Chondrocyte (in vitro differentiated cells): ENCODE measurements around the gene LRRC49. TPM values are rescaled to one million over a fixed set of nuclear protein-coding genes. Genes with fewer than 3 reads are reported as not detected.
"Not testable (repeated sequence)": the region's sequence is repeated elsewhere in the genome, so short reads cannot be mapped to it uniquely, and the experiment has no call there.

Source experiments
- DNase-seq: peaks from one replicate; pipeline ENCODE4 v3.0.0; 2021; ENCODE audit warnings: mixed read lengths, low spot score
- H3K27ac Mint-ChIP-seq: one replicate; pipeline ENCODE4 v1.8.0; 2021; ENCODE audit warnings: mild to moderate bottlenecking, moderate library complexity, mixed read lengths; ENCODE audit not compliant: unreplicated experiment
- H3K27me3 Mint-ChIP-seq: 2 replicates; pipeline ENCODE4 v1.8.0; 2021; ENCODE audit warnings: low read depth, mixed read lengths
- H3K36me3 Mint-ChIP-seq: 2 replicates; pipeline ENCODE4 v1.8.0; 2021; ENCODE audit warnings: low read depth, mixed read lengths
- H3K4me1 Mint-ChIP-seq: 2 replicates; pipeline ENCODE4 v1.8.0; 2021; ENCODE audit warnings: low read depth, mild to moderate bottlenecking, mixed read lengths
- H3K4me3 Mint-ChIP-seq: one replicate; pipeline ENCODE4 v1.8.0; 2021; ENCODE audit warnings: mild to moderate bottlenecking, moderate library complexity, mixed read lengths; ENCODE audit not compliant: unreplicated experiment
- H3K9me3 Mint-ChIP-seq: 2 replicates; pipeline ENCODE4 v1.8.0; 2021; ENCODE audit warnings: low read depth, mixed read lengths
- CTCF ChIP-seq: fragments of 200-600 bp; sonication (generic); IDR thresholded peaks from 2 replicates; pipeline ENCODE4 v1.5.0; 2021; ENCODE audit warnings: antibody characterized with exemption, mild to moderate bottlenecking, moderate library complexity
- total RNA-seq: library from RNA; stranded (reverse); gene quantifications from 3 replicates; pipeline ENCODE4 v1.2.1, GENCODE V29; 2021

Gene LRRC49
- total RNA-seq, 1 donor from 2014 or later, result 8.8 TPM

- H3K27me3 Mint-ChIP-seq, result no peaks in the 10 kb centered on the region
- peaks cover 19% of the 10 kb centered on the region for H3K36me3 Mint-ChIP-seq
- no peak for TF ChIP-seq CTCF
- DNase-seq, result no peak
- H3K27ac Mint-ChIP-seq, result peak overlapping the region; percentile 37
- no peak overlapping the region for H3K4me3 Mint-ChIP-seq
- H3K4me1 Mint-ChIP-seq, result peaks cover 23% of the 10 kb centered on the region
- peaks cover 16% of the 10 kb centered on the region for H3K9me3 Mint-ChIP-seq
These were observed 109.7 kb downstream of the LRRC49 start for GRCh38 chr15:71002316-71002715.

GRCh38 chr15:71003319-71003718 is 110.7 kb downstream of the LRRC49 start:
- H3K27ac Mint-ChIP-seq, result peak overlapping the region; percentile 79
- no peak overlapping the region for H3K4me3 Mint-ChIP-seq
- TF ChIP-seq CTCF, result no peak
- peaks cover 23% of the 10 kb centered on the region for H3K4me1 Mint-ChIP-seq
- no peak for DNase-seq
- H3K9me3 Mint-ChIP-seq, result peaks cover 11% of the 10 kb centered on the region
- H3K27me3 Mint-ChIP-seq, result no peaks in the 10 kb centered on the region
- H3K36me3 Mint-ChIP-seq, result peaks cover 16% of the 10 kb centered on the region

- H3K27ac Mint-ChIP-seq, DNase-seq, H3K27me3 Mint-ChIP-seq, H3K9me3 Mint-ChIP-seq, H3K4me3 Mint-ChIP-seq, H3K36me3 Mint-ChIP-seq: not testable (repeated sequence)
- peaks cover 23% of the 10 kb centered on the region for H3K4me1 Mint-ChIP-seq
These were observed 111.9 kb downstream of the LRRC49 start for GRCh38 chr15:71004506-71004905.

- Mint-ChIP-seq H3K4me1 (peaks cover 23% of the 10 kb centered on the region), H3K27me3 (no peaks in the 10 kb centered on the region), H3K9me3 (no peaks in the 10 kb centered on the region), H3K27ac (no peak overlapping the region), H3K4me3 (no peak overlapping the region), H3K36me3 (no peaks in the 10 kb centered on the region)
- no peak for DNase-seq
- no peak for TF ChIP-seq CTCF
These were observed 113.3 kb downstream of the LRRC49 start for GRCh38 chr15:71005895-71006294.

GRCh38 chr15:71008250-71008870 is 115.7 kb downstream of the LRRC49 start:
- no peak for TF ChIP-seq CTCF
- Mint-ChIP-seq H3K27ac (no peak overlapping the region), H3K27me3 (no peaks in the 10 kb centered on the region), H3K4me3 (no peak overlapping the region), H3K36me3 (peaks cover 1% of the 10 kb centered on the region), H3K4me1 (peaks cover 11% of the 10 kb centered on the region), H3K9me3 (no peaks in the 10 kb centered on the region)
- no peak for DNase-seq

GRCh38 chr15:71010472-71010871 is 117.8 kb downstream of the LRRC49 start:
- Mint-ChIP-seq H3K27me3 (no peaks in the 10 kb centered on the region), H3K36me3 (peaks cover 2% of the 10 kb centered on the region), H3K27ac (no peak overlapping the region), H3K4me1 (peaks cover 2% of the 10 kb centered on the region), H3K9me3 (no peaks in the 10 kb centered on the region), H3K4me3 (no peak overlapping the region)
- TF ChIP-seq CTCF, result no peak
- no peak for DNase-seq
